Body of pancreas (tissue), 4 donors: ENCODE results near the gene ANKRD11.

Source experiments
- CTCF ChIP-seq, 7 experiments: fragments of 450-650 bp in 4 of 7; fragments of 200-600 bp in 3 of 7; sonication (generic) in 3 of 7; IDR thresholded peaks; one replicate each; pipeline ENCODE4 v1.5.1; 2016 to 2019; ENCODE audit warnings: antibody characterized with exemption in 7 of 7
- POLR2A ChIP-seq, 3 donors: fragments of 450-650 bp; IDR thresholded peaks; one replicate each; pipeline ENCODE4 v1.6.1; 2016; ENCODE audit warnings: antibody characterized with exemption in 3 of 3, mild to moderate bottlenecking in 2 of 3

DNA sequence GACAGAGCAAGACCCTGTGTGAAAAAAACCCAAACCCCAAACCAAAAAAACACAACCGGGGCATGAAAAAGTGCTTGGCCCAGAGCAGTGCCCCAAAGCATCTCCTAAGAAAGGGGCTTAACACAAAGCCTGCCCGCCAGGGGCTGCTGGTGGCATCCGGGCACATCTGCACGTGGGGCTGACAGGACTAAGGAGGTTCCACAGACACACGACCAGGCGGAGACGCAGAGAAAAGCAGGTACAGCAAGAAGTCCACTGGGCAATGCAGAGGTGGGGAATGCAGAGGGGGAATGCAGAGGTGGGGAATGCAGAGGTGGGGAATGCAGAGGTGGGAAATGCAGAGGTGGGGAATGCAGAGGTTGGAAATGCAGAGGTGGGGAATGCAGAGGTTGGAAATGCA lies 163.6 kb downstream of the ANKRD11 start:
- TF ChIP-seq CTCF (IDR thresholded peaks at IDR 0.05) (no peak), POLR2A (IDR thresholded peaks at IDR 0.05) (no peak)
